ENCODE data around the gene KIF17.

The KIF17 gene

GRCh38 chr1:20626098-20626427 lies 91.7 kb downstream of the KIF17 start:
- H3K27ac ChIP-seq, result no peak overlapping the region
- no peak for TF ChIP-seq CTCF (conservative IDR thresholded peaks at IDR 0.05)

GRCh38 chr1:20625176-20626097 lies 92.4 kb downstream of the KIF17 start:
- no peak for TF ChIP-seq CTCF (conservative IDR thresholded peaks at IDR 0.05)

GRCh38 chr1:20624709-20625108 lies 93.1 kb downstream of the KIF17 start:
- TF ChIP-seq CTCF (conservative IDR thresholded peaks at IDR 0.05), result no peak
- no peak overlapping the region for H3K27ac ChIP-seq

More at GRCh38 chr1:20625176-20626097, 92.4 kb downstream of the KIF17 start:
- H3K27ac ChIP-seq, result no peak overlapping the region

- no peak overlapping the region for H3K27ac ChIP-seq
- no peak for TF ChIP-seq CTCF (conservative IDR thresholded peaks at IDR 0.05)
These were observed 96.8 kb downstream of the KIF17 start for GRCh38 chr1:20621012-20621411.

- TF ChIP-seq CTCF (conservative IDR thresholded peaks at IDR 0.05), result no peak
- no peak overlapping the region for H3K27ac ChIP-seq
These were observed 97.8 kb downstream of the KIF17 start for GRCh38 chr1:20619999-20620398.

- H3K27ac ChIP-seq, result no peak overlapping the region
- no peak for TF ChIP-seq CTCF (conservative IDR thresholded peaks at IDR 0.05)
These were observed 99.3 kb downstream of the KIF17 start for GRCh38 chr1:20618550-20618949.

- TF ChIP-seq CTCF (conservative IDR thresholded peaks at IDR 0.05), result no peak
- no peak overlapping the region for H3K27ac ChIP-seq
These were observed 100.8 kb downstream of the KIF17 start for GRCh38 chr1:20616847-20617487.

Measured in VCaP (cell line).